Astrocyte (in vitro differentiated cells and primary cell): ENCODE measurements around the gene JAML.

ENCODE experiments used
- EZH2 ChIP-seq: IDR thresholded peaks from 2 replicates; pipeline ENCODE4 v1.6.1; 2012; ENCODE audit warnings: mild to moderate bottlenecking, low read length, inconsistent platforms; ENCODE audit not compliant: insufficient read depth
- TF ChIP-seq, protein P1 (sequence below): IDR thresholded peaks from 2 replicates; pipeline ENCODE4 v1.5.1; 2011; ENCODE audit warnings: low read depth, mild to moderate bottlenecking, inconsistent platforms, low read length, moderate library complexity; ENCODE audit not compliant: insufficient read depth

DNA sequence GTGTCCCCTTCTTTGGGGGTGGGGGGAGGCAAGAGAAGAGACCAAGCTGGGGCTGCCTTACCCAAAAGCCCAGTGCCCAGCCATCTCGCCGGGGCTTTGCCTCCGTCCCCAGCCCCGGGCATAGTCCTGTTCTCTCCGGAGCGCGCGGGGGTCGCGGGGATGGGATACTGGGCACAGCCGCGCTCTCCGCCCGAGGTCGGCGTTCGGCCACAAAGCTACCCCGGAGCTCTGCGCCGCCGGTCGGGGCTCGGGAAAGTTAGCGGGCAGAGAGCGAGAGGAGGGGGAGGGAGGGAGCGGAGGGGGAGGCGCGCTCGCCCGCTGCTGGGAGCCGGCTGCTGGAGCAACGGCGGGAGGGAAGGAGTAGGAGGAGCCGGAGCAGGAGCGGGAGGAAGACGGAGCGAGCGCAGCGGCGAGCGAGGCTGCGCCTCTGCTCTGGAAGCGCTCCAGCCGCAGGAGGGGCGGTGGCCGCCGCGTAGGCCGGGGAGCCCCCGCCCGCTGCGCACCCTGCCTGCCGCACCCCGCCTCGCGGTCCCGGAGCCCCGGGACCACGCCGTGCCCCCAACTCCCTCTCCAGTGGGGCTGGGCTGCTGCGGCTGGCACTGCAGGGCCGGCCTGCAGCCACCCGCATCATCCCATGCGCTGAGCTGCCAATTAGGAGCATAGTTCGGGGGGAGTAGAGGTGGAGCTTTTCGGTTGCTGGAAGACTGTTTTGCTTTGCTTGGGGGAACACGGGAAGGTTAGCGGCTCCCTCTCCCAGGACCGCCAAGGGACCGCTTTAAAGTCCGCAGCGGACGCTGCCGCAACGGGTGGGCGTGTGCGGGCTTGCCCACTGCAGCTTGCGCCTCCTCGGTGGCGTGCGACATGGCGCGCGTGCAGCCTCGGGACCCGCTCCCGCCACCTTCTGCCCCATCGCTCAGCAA, 72.0 kb downstream of the JAML start, which contains the start of gene SCN4B:
- TF ChIP-seq, protein P1, sequence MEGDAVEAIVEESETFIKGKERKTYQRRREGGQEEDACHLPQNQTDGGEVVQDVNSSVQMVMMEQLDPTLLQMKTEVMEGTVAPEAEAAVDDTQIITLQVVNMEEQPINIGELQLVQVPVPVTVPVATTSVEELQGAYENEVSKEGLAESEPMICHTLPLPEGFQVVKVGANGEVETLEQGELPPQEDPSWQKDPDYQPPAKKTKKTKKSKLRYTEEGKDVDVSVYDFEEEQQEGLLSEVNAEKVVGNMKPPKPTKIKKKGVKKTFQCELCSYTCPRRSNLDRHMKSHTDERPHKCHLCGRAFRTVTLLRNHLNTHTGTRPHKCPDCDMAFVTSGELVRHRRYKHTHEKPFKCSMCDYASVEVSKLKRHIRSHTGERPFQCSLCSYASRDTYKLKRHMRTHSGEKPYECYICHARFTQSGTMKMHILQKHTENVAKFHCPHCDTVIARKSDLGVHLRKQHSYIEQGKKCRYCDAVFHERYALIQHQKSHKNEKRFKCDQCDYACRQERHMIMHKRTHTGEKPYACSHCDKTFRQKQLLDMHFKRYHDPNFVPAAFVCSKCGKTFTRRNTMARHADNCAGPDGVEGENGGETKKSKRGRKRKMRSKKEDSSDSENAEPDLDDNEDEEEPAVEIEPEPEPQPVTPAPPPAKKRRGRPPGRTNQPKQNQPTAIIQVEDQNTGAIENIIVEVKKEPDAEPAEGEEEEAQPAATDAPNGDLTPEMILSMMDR = no peak
- TF ChIP-seq EZH2 = peak; percentile 82
